ES-I3 (cell line): ENCODE results near the gene TM4SF1.
"Not testable (repeated sequence)": the region's sequence is repeated elsewhere in the genome, so short reads cannot be mapped to it uniquely, and the experiment has no call there.

ENCODE experiments used
- H3K36me3 ChIP-seq: 2 replicates; pipeline ENCODE4 v1.6.1; 2013; ENCODE audit warnings: mild to moderate bottlenecking, low read length, control low read depth, moderate library complexity; ENCODE audit not compliant: insufficient read depth
- H3K4me1 ChIP-seq: 2 replicates; pipeline ENCODE4 v1.6.1; 2013; ENCODE audit warnings: mild to moderate bottlenecking, control low read depth, low read length; ENCODE audit not compliant: insufficient read depth
- H3K9ac ChIP-seq: 2 replicates; pipeline ENCODE4 v1.6.1; 2013; ENCODE audit warnings: low read depth, mild to moderate bottlenecking, low read length, moderate library complexity
- H3K9me3 ChIP-seq: 2 replicates; pipeline ENCODE4 v1.6.1; 2013; ENCODE audit warnings: mild to moderate bottlenecking, low read length, moderate library complexity; ENCODE audit not compliant: control insufficient read depth, insufficient read depth

TM4SF1 gene

GRCh38 chr3:149388001-149388440 lies 10.6 kb upstream of the TM4SF1 start:
- Histone ChIP-seq H3K9ac (no peak overlapping the region), H3K4me1 (peaks cover 5% of the 10 kb centered on the region), H3K36me3 (no peaks in the 10 kb centered on the region), H3K9me3 (no peaks in the 10 kb centered on the region)

GRCh38 chr3:149386299-149386606 lies 8.8 kb upstream of the TM4SF1 start:
- Histone ChIP-seq H3K9ac (no peak overlapping the region), H3K9me3 (no peaks in the 10 kb centered on the region; the same call in 1 of the 2 replicates), H3K4me1 (peaks cover 5% of the 10 kb centered on the region), H3K36me3 (no peaks in the 10 kb centered on the region)

- H3K4me1 ChIP-seq = peaks cover 5% of the 10 kb centered on the region
- H3K36me3 ChIP-seq = no peaks in the 10 kb centered on the region
- no peak overlapping the region for H3K9ac ChIP-seq
- H3K9me3 ChIP-seq = no peaks in the 10 kb centered on the region; the same call in 1 of the 2 replicates
Observed at GRCh38 chr3:149385617-149386298, 8.3 kb upstream of the TM4SF1 start.

GRCh38 chr3:149384911-149385321 lies 7.5 kb upstream of the TM4SF1 start:
- no peaks in the 10 kb centered on the region for H3K36me3 ChIP-seq
- H3K9ac ChIP-seq = no peak overlapping the region
- peaks cover 5% of the 10 kb centered on the region for H3K4me1 ChIP-seq
- H3K9me3 ChIP-seq = no peaks in the 10 kb centered on the region; the same call in 1 of the 2 replicates

- H3K36me3 ChIP-seq = no peaks in the 10 kb centered on the region
- peaks cover 5% of the 10 kb centered on the region for H3K4me1 ChIP-seq
- H3K9me3 ChIP-seq = no peaks in the 10 kb centered on the region; the same call in 1 of the 2 replicates
- H3K9ac ChIP-seq = no peak overlapping the region
Observed at GRCh38 chr3:149384167-149384566, 6.7 kb upstream of the TM4SF1 start.

GRCh38 chr3:149383703-149384102 lies 6.3 kb upstream of the TM4SF1 start:
- no peak overlapping the region for H3K9ac ChIP-seq
- no peaks in the 10 kb centered on the region; the same call in 1 of the 2 replicates for H3K9me3 ChIP-seq
- peaks cover 5% of the 10 kb centered on the region for H3K4me1 ChIP-seq
- H3K36me3 ChIP-seq = no peaks in the 10 kb centered on the region

- H3K9ac ChIP-seq = no peak overlapping the region
- no peaks in the 10 kb centered on the region; the same call in 1 of the 2 replicates for H3K9me3 ChIP-seq
- H3K4me1 ChIP-seq = peaks cover 5% of the 10 kb centered on the region
- H3K36me3 ChIP-seq = no peaks in the 10 kb centered on the region
Observed at GRCh38 chr3:149382518-149382917, 5.1 kb upstream of the TM4SF1 start.

GRCh38 chr3:149382101-149382467 lies 4.6 kb upstream of the TM4SF1 start:
- H3K9ac ChIP-seq = no peak overlapping the region

GRCh38 chr3:149381173-149382100 lies 4.0 kb upstream of the TM4SF1 start:
- Histone ChIP-seq H3K36me3 (no peaks in the 10 kb centered on the region), H3K4me1 (peaks cover under 1% of the 10 kb centered on the region; the same call in 1 of the 2 replicates), H3K9me3 (no peaks in the 10 kb centered on the region; the same call in 1 of the 2 replicates), H3K9ac (no peak overlapping the region)

More at GRCh38 chr3:149382101-149382467, 4.6 kb upstream of the TM4SF1 start:
- H3K4me1 ChIP-seq = peaks cover 5% of the 10 kb centered on the region
- H3K36me3 ChIP-seq = no peaks in the 10 kb centered on the region
- no peaks in the 10 kb centered on the region; the same call in 1 of the 2 replicates for H3K9me3 ChIP-seq

GRCh38 chr3:149380220-149380619 lies 2.8 kb upstream of the TM4SF1 start:
- H3K9ac ChIP-seq, H3K4me1 ChIP-seq, H3K9me3 ChIP-seq, H3K36me3 ChIP-seq: not testable (repeated sequence)

- H3K9ac ChIP-seq = no peak overlapping the region
- no peaks in the 10 kb centered on the region; the same call in 1 of the 2 replicates for H3K9me3 ChIP-seq
- H3K36me3 ChIP-seq = no peaks in the 10 kb centered on the region
- no peaks in the 10 kb centered on the region; the same call in 1 of the 2 replicates for H3K4me1 ChIP-seq
Observed at GRCh38 chr3:149378478-149379309, 1.2 kb upstream of the TM4SF1 start.

- Histone ChIP-seq H3K4me1 (no peaks in the 10 kb centered on the region; the same call in 1 of the 2 replicates), H3K36me3 (no peaks in the 10 kb centered on the region), H3K9me3 (no peaks in the 10 kb centered on the region), H3K9ac (no peak overlapping the region)
Observed at GRCh38 chr3:149376718-149377407, 586 bp downstream of the TM4SF1 start.

- H3K9ac ChIP-seq = no peak overlapping the region
- H3K36me3 ChIP-seq = no peaks in the 10 kb centered on the region
- peaks cover 5% of the 10 kb centered on the region for H3K4me1 ChIP-seq
- H3K9me3 ChIP-seq = no peaks in the 10 kb centered on the region
Observed at GRCh38 chr3:149375501-149376196, 1.8 kb downstream of the TM4SF1 start.
